IMR-90 (cell line): ENCODE measurements around the gene PAK6. TPM values are rescaled to one million over a fixed set of nuclear protein-coding genes. Genes with fewer than 3 reads are reported as not detected.

Experiments
- ATAC-seq: fragments of 200-7000 bp; cut with Tn5 transposase; 2 replicates; pipeline ENCODE4 v1.9.1; 2020; ENCODE audit warnings: low read depth, mild to moderate bottlenecking, moderate library complexity
- BruUV-seq: library from RNA; stranded (reverse); fragments of 400-500 nt; replicated peaks from 2 replicates; lab custom pipeline; 2021; lab: Mats Ljungman, UMichigan
- CTCF ChIA-PET: fragments of 300-600 bp; formaldehyde crosslinking; extraction: SDS; loops from one replicate; lab custom pipeline; 2021; ENCODE audit warnings: antibody characterized with exemption; lab: Yijun Ruan, JAX
- POLR2A ChIA-PET: fragments of 300-600 bp; sonication (Branson Sonifier 250); formaldehyde crosslinking; loops from one replicate; lab custom pipeline; 2022; ENCODE audit warnings: antibody characterized with exemption; ENCODE audit not compliant: unreplicated experiment; lab: Charles Lee
- DNase-seq: peaks from one replicate; pipeline ENCODE4 v3.0.0; 2013
- H2AFZ ChIP-seq: replicated peaks from 2 replicates; pipeline ENCODE3; 2013; ENCODE audit warnings: low read length, mild to moderate bottlenecking; ENCODE audit not compliant: poor library complexity
- H2AK5ac ChIP-seq: 2 replicates; pipeline ENCODE4 v1.6.1; 2013; ENCODE audit warnings: low read depth, low read length, inconsistent platforms
- H2AK9ac ChIP-seq: replicated peaks from 2 replicates; pipeline ENCODE3; 2013; ENCODE audit warnings: mild to moderate bottlenecking, low read depth, low read length, moderate library complexity; ENCODE audit not compliant: poor library complexity
- H2BK120ac ChIP-seq: 2 replicates; pipeline ENCODE4 v1.6.1; 2013; ENCODE audit warnings: low read depth, low read length, inconsistent platforms
- H2BK15ac ChIP-seq: 3 replicates; pipeline ENCODE4 v1.6.1; 2013; ENCODE audit warnings: low read depth, low read length, inconsistent platforms
- H2BK20ac ChIP-seq: 2 replicates; pipeline ENCODE4 v1.6.1; 2013; ENCODE audit warnings: low read depth, mild to moderate bottlenecking, inconsistent platforms, low read length, moderate library complexity
- H2BK5ac ChIP-seq: 2 replicates; pipeline ENCODE4 v1.6.1; 2013; ENCODE audit warnings: mild to moderate bottlenecking, low read depth, low read length, inconsistent platforms; ENCODE audit not compliant: poor library complexity, severe bottlenecking
- H3K14ac ChIP-seq: replicated peaks from 2 replicates; pipeline ENCODE4 v1.6.1; 2013; ENCODE audit warnings: low read depth, low read length, inconsistent platforms
- H3K18ac ChIP-seq: 2 replicates; pipeline ENCODE4 v1.6.1; 2013; ENCODE audit warnings: low read depth, low read length, control low read depth
- H3K23ac ChIP-seq: 2 replicates; pipeline ENCODE4 v1.6.1; 2013; ENCODE audit warnings: low read depth, low read length, inconsistent platforms
- H3K27ac ChIP-seq: 2 replicates; pipeline ENCODE4 v1.5.1; 2013; ENCODE audit warnings: mild to moderate bottlenecking, control low read depth, low read length; ENCODE audit not compliant: insufficient read depth
- H3K27me3 ChIP-seq: 2 replicates; pipeline ENCODE4 v1.6.1; 2013; ENCODE audit warnings: low read length; ENCODE audit not compliant: control insufficient read depth, insufficient read depth
- H3K36me3 ChIP-seq: 2 replicates; pipeline ENCODE4 v1.6.1; 2013; ENCODE audit warnings: low read length, mixed read lengths; ENCODE audit not compliant: control insufficient read depth, insufficient read depth
- H3K4ac ChIP-seq: 2 replicates; pipeline ENCODE4 v1.6.1; 2013; ENCODE audit warnings: low read depth, low read length, inconsistent platforms
- H3K4me1 ChIP-seq: 2 replicates; pipeline ENCODE4 v1.6.1; 2013; ENCODE audit warnings: low read length, mixed read lengths; ENCODE audit not compliant: control insufficient read depth, insufficient read depth
- H3K4me2 ChIP-seq: 2 replicates; pipeline ENCODE4 v1.6.1; 2013; ENCODE audit warnings: low read depth, mild to moderate bottlenecking, control low read depth, low read length, moderate library complexity
- H3K4me3 ChIP-seq: 2 replicates; pipeline ENCODE4 v1.5.1; 2013; ENCODE audit warnings: low read depth, mild to moderate bottlenecking, control low read depth, low read length, moderate library complexity; ENCODE audit not compliant: insufficient read depth
- H3K56ac ChIP-seq: 2 replicates; pipeline ENCODE4 v1.6.1; 2013; ENCODE audit warnings: low read length, inconsistent platforms; ENCODE audit not compliant: insufficient read depth; ENCODE audit errors: extremely low read depth
- H3K79me1 ChIP-seq, 2 experiments: 2 replicates each; pipeline ENCODE4 v1.6.1; 2013; ENCODE audit warnings: low read length in 2 of 2, inconsistent platforms in 1 of 2, low read depth in 1 of 2
- H3K9ac ChIP-seq: 2 replicates; pipeline ENCODE4 v1.6.1; 2013; ENCODE audit warnings: low read depth, low read length, control low read depth
- H3K9me1 ChIP-seq: 2 replicates; pipeline ENCODE4 v1.6.1; 2013; ENCODE audit warnings: low read length, inconsistent platforms; ENCODE audit not compliant: insufficient read depth
- H3K9me3 ChIP-seq: 2 replicates; pipeline ENCODE4 v1.6.1; 2013; ENCODE audit warnings: low read length; ENCODE audit not compliant: control insufficient read depth, insufficient read depth
- H4K20me1 ChIP-seq: 2 replicates; pipeline ENCODE4 v1.6.1; 2013; ENCODE audit warnings: low read length, inconsistent platforms; ENCODE audit not compliant: insufficient read depth
- H4K5ac ChIP-seq: 2 replicates; pipeline ENCODE4 v1.6.1; 2013; ENCODE audit warnings: mild to moderate bottlenecking, low read depth, low read length, control low read depth
- H4K8ac ChIP-seq, 2 experiments: 2 replicates each; pipeline ENCODE4 v1.6.1; 2013; ENCODE audit warnings: low read depth in 2 of 2, low read length in 2 of 2, control low read depth in 1 of 2, inconsistent platforms in 1 of 2
- H4K91ac ChIP-seq: 2 replicates; pipeline ENCODE4 v1.6.1; 2013; ENCODE audit warnings: low read depth, low read length, inconsistent platforms; ENCODE audit not compliant: insufficient read depth
- MAFK ChIP-seq: IDR thresholded peaks from 2 replicates; pipeline ENCODE4 v1.6.1; 2012; ENCODE audit warnings: low read depth, low read length, improper control_type of control experiment
- MAZ ChIP-seq: IDR thresholded peaks from 2 replicates; pipeline ENCODE4 v1.6.1; 2012; ENCODE audit warnings: low read depth, mild to moderate bottlenecking, low read length, improper control_type of control experiment, moderate library complexity, borderline replicate concordance
- NFE2L2 ChIP-seq: fragments of 150-350 bp; IDR thresholded peaks from 2 replicates; pipeline ENCODE4 v1.6.1; 2016; ENCODE audit warnings: low read depth, mild to moderate bottlenecking, low read length
- POLR2A ChIP-seq: IDR thresholded peaks from 2 replicates; pipeline ENCODE4 v1.6.1; 2012; ENCODE audit warnings: mild to moderate bottlenecking, low read depth, low read length
- RAD21 ChIP-seq: IDR thresholded peaks from 2 replicates; pipeline ENCODE4 v1.6.1; 2012; ENCODE audit warnings: low read length, improper control_type of control experiment
- SMC3 ChIP-seq: fragments of 150-350 bp; IDR thresholded peaks from 2 replicates; pipeline ENCODE4 v1.6.1; 2016; ENCODE audit warnings: low read depth, mild to moderate bottlenecking, antibody characterized with exemption, low read length, moderate library complexity
- WGBS, 2 experiments: methylation state at CpG; one replicate each; pipeline versions ENCODE4 v1.1.5 to v1.1.7; 2013; ENCODE audit warnings: missing lambda C conversion rate in 2 of 2; ENCODE audit not compliant: insufficient read length in 1 of 2; ENCODE audit errors: extremely low coverage in 2 of 2; 5-methylcytosine and 5-hydroxymethylcytosine counted together
- dilution Hi-C: fragments of 300-500 bp; cut with HindIII; formaldehyde crosslinking; loops from one replicate; pipeline ENCODE4 v1.14.3; 2018; ENCODE audit warnings: low sequenced_read_pairs; ENCODE audit not compliant: unreplicated experiment
- in situ Hi-C: fragments of 300-500 bp; cut with MboI; formaldehyde crosslinking; loops from 3 replicates; pipeline ENCODE4 v1.14.3; 2019; ENCODE audit warnings: low sequenced_read_pairs, inconsistent platforms, mixed read lengths
- intact Hi-C: fragments of 100-400 bp; cut with micrococcal nuclease; formaldehyde crosslinking; loops from 2 replicates; pipeline ENCODE4 v1.10.0; 2022
- polyA plus RNA-seq, 3 experiments: library from polyadenylated mRNA; depleted of rRNA; stranded (reverse); fragments of >200 nt; gene quantifications; 2 replicates each; pipeline ENCODE4 v1.2.3, GENCODE V29; 2012; ENCODE audit warnings: low replicate concordance in 1 of 3
- total RNA-seq: library from RNA; depleted of rRNA; stranded (reverse); fragments of >200 nt; gene quantifications from 2 replicates; pipeline ENCODE4 v1.2.3, GENCODE V29; 2012
- TF ChIP-seq, protein P1 (sequence below): conservative IDR thresholded peaks from 2 replicates; pipeline ENCODE4 v1.5.1; 2012; ENCODE audit warnings: mild to moderate bottlenecking, low read depth, low read length, improper control_type of control experiment

PAK6 gene
- total and polyA plus RNA-seq, 2 of the 4 experiments (the other 2 are of a cell fraction), result 0.21 TPM; not detected in 1

DNA sequence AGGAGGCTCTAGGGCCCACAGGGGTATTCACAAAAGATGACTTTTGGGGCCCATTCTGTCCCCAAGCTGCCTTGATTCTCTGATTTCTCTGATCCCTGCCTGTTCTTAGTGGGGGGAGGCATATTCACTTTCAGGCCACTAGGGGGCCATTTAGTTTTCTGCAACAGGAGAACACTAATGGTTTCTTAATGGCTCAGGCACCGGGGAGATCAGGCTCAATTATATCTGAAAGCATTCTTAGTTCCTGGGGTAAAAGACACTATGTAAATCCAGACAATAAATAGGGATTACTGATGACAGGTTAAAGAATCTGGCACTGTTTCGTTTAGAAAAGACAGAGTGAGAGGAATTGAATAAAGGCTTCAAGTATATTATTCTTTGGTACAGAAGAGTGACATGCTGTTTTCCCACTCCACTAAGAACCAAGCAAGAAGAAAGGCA, 82.1 kb downstream of the PAK6 start:
- Histone ChIP-seq H4K20me1 (0 out of 2 replicates have a peak, but pooled peaks cover 12% of the 10 kb centered on the region), H4K8ac (no peak overlapping the region), H2BK20ac (no peak overlapping the region), H3K4me1 (peaks cover 10% of the 10 kb centered on the region; the same call in 1 of the 2 replicates), H3K23ac (no peak overlapping the region), H2AK5ac (no peak overlapping the region), H2BK5ac (no peak overlapping the region), H4K91ac (no peak overlapping the region), H3K56ac (no peak overlapping the region), H3K4ac (no peak overlapping the region), H3K27me3 (peaks cover 14% of the 10 kb centered on the region), H2AK9ac (no peak overlapping the region), H3K14ac (no peak overlapping the region), H2AFZ (no peak overlapping the region), H3K9me3 (no peaks in the 10 kb centered on the region), H4K5ac (no peak overlapping the region), H3K9me1 (no peaks in the 10 kb centered on the region), H3K18ac (no peak overlapping the region), H3K36me3 (no peaks in the 10 kb centered on the region), H2BK120ac (no peak overlapping the region), H3K27ac (no peak overlapping the region), H3K79me1 (peaks cover 14% of the 10 kb centered on the region in 2 experiments), H3K4me3 (no peak overlapping the region), H3K9ac (no peak overlapping the region), H3K4me2 (no peak overlapping the region), H2BK15ac (no peak overlapping the region)
- TF ChIP-seq POLR2A, result no peak
- peak; percentile 61 for TF ChIP-seq RAD21
- no peak for TF ChIP-seq MAFK
- TF ChIP-seq MAZ, result no peak
- TF ChIP-seq, protein P1, sequence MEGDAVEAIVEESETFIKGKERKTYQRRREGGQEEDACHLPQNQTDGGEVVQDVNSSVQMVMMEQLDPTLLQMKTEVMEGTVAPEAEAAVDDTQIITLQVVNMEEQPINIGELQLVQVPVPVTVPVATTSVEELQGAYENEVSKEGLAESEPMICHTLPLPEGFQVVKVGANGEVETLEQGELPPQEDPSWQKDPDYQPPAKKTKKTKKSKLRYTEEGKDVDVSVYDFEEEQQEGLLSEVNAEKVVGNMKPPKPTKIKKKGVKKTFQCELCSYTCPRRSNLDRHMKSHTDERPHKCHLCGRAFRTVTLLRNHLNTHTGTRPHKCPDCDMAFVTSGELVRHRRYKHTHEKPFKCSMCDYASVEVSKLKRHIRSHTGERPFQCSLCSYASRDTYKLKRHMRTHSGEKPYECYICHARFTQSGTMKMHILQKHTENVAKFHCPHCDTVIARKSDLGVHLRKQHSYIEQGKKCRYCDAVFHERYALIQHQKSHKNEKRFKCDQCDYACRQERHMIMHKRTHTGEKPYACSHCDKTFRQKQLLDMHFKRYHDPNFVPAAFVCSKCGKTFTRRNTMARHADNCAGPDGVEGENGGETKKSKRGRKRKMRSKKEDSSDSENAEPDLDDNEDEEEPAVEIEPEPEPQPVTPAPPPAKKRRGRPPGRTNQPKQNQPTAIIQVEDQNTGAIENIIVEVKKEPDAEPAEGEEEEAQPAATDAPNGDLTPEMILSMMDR, result peak; percentile 81
- no peak for TF ChIP-seq NFE2L2
- peak; percentile 77 for TF ChIP-seq SMC3
- in situ Hi-C loops (loop anchor here (5.0 kb wide), 1 partner anchor 101 kb away; no protein-coding TSS in a partner anchor), dilution Hi-C loops (no loop called here), intact Hi-C loops (loop anchor here (5.0 kb wide), 1 partner anchor 86 kb away; the partner anchor contains the start of gene IVD)
- DNase-seq, result peak; percentile 67
- CTCF ChIA-PET, result interaction anchor here (0.6 to 3.6 kb wide), 4 partner anchors 11 to 269 kb away, joined by 5 to 18 read pairs (median 10); no protein-coding TSS in a partner anchor
- peak; percentile 23; the same call in 1 of the 2 replicates for ATAC-seq
- WGBS, 2 experiments, result no CpG with 5 or more reads among the region's 2 CpGs
- no TSS peak for BruUV-seq
- POLR2A ChIA-PET, result no interaction called here
